HTERT RPE-1 (cell line): ENCODE measurements around the gene USP34.
"Not testable (repeated sequence)": the region's sequence is repeated elsewhere in the genome, so short reads cannot be mapped to it uniquely, and the experiment has no call there.

ENCODE experiments used
- in situ Hi-C: fragments of 300-500 bp; cut with MboI; formaldehyde crosslinking; loops from 4 replicates; pipeline ENCODE4 v1.14.3; 2020; ENCODE audit warnings: low sequenced_read_pairs

The USP34 gene

DNA sequence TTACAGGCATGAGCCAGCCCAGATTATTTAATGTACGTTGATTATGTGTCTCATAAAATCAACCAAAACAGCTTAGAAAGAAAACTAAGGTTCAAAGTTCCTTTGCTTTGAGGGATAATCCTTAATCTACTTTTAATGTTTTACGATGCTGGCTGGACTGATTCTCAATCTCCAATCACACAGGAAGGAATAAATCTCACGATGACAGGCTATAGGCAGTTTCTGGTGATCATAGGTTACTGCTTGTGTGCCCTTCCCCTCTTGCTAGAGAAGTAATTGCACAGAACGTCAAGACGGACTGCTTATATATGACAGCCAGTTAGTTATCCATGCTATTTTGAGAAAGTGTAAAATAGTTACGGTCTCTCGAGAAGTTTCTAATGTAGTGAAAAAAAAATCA lies 265.8 kb downstream of the USP34 start:
- in situ Hi-C loops: no loop called here

GRCh38 chr2:61196671-61197070 lies 274.2 kb downstream of the USP34 start:
- in situ Hi-C loops: no loop called here

- in situ Hi-C loops: not testable (repeated sequence)
Observed at GRCh38 chr2:61194646-61195045, 276.2 kb downstream of the USP34 start.

DNA sequence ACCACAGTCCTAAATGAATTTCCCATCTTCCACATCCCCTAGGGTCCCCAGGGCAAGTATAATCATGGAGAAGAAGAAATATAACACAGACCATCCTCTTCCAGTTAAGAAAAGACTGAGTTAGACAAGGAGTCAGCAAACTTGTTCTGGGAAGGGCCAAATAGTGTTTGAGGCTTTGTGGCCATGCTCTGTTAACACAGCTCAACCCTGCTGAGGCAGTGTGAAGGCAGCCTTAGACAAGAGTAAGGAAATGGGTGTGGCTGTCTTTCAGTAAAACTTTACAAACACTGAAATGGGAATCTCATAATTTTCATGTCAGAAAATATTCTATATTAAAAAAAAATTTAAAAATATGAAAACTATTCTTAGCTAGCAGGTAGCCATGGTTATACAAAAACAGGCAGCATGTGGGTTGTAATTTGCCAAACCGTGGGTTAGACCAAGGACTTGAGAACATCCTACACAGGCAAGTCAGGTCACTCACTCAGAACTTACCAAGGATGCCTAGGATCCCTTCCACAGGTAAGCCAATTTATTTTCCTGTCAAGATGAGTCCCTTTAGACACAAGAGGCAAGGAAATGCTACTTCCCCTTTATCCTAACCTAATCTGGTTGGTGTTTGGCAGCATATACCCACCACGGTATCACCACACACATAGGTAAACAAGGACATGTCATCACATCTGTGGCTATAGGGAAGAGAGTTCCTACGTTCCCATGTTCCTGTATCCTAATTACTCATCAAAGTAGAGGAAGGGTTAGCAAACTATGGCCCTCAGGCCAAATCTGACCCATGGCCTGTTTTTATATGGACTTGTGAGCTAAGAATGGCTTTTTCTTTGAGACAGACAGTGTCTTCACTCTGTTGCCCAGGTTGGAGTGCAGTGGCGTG lies 277.0 kb downstream of the USP34 start:
- in situ Hi-C loops: no loop called here

DNA sequence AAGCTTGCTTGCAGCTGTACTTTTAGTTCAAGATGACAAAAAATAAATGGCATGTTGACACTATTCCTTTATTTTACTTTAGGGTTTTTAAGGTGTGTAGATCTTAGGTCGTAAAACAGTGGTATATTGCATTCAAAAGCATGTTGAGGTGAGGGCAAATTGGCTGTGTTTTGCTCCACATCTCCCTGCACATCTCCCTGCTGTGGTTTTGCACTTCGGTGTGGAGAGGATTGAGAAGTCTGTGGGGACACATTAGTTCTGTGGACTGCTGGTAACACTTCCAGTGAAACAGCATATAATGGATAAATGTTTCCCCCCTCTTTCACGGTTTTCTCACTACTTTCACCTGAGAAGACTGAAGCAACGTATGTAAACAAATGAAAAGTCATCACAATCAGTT lies 283.8 kb downstream of the USP34 start:
- in situ Hi-C loops: no loop called here

DNA sequence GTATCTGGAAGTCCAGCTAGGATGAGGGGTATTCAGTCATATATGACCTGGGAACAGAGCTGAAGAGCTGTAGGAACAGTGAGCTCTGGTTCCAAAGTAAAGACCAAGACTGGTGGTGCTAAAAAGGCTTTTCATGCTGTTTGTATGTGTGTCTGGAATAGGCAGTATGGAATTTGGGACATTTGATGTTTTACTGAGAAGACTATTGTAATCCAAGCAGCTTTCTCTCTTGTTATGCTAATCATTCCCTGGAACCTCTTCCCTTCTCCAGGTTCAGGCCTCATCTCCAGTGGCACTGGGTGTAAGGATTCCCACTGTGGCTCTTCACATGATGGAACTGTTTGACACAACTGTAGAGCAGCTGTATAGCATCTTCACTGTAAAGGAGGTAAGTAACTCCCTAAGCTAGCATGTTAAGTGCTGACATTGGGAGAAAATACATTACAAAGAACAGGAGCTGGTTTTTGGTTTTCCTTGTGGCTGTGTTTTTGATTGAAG lies 285.6 kb downstream of the USP34 start:
- in situ Hi-C loops: no loop called here

- in situ Hi-C loops: no loop called here
Observed at GRCh38 chr2:61184263-61184662, 286.6 kb downstream of the USP34 start.

DNA sequence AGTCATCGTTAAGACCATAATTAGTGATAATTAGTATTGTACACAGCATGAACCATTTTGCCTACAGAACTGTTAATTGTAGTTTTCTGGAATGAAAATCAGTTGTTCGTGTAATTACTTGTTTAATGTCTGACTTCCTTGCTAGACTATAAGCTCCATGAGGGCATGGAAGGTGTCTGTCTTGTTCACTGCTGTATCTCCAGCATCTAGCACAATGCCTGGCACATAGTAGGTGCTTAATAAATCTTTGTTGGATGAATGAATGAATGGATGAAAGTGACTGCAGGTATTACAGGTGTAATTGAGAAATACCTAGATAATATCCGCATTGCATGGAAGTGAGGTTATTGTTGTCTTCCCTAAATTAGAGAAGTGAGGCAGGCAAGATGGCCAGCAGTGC lies 287.1 kb downstream of the USP34 start:
- in situ Hi-C loops: no loop called here

DNA sequence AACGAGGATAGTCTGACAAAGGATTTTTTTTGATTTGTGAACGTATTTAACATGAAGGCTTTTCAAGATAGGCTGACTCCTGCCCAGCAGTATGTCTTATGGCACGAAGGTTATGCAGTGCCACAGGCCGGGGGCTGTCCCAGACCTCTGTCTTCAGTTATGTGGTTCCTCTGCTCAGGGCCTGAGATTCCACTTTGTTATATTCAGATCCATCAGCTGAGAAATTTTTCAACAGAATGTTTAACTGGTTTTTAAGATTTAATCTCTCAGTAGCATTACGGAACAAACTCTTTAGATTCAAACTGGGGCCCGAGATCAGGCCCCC lies 288.9 kb downstream of the USP34 start:
- in situ Hi-C loops: no loop called here

DNA sequence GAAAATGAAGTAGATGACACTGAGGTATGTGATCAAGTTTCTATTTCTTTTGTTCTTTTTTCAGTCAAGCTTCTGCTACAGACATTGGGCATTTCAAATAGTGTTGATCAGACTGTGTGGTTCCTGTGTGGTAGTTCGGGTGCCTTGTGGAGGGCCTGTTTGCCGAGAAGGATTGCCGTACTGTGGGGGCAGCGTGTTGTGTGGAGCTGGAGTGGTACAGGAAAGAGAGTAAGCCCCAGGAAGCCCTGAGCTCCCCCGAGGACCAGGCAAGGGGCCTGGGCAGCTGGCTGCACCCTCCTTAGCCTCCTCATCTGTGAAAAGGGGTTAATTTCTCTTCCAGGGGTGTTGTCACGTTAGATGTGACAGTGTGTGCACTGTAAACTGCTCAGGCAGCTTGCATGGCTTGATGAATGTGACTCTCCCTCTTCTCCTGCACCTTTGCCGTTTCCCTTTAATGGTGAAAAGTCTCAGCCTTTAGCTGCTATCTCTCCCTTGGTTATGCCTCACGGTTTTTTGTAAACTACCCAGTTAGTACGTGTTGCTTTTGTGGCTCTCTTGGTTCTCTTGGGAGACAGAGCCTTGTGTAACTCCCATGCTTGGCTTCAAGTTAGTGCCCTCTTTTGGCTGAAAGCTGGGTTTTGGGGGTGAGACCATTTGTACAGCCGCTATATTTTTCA lies 289.4 kb downstream of the USP34 start:
- in situ Hi-C loops: no loop called here

GRCh38 chr2:61180686-61181085 lies 290.2 kb downstream of the USP34 start:
- in situ Hi-C loops: no loop called here

DNA sequence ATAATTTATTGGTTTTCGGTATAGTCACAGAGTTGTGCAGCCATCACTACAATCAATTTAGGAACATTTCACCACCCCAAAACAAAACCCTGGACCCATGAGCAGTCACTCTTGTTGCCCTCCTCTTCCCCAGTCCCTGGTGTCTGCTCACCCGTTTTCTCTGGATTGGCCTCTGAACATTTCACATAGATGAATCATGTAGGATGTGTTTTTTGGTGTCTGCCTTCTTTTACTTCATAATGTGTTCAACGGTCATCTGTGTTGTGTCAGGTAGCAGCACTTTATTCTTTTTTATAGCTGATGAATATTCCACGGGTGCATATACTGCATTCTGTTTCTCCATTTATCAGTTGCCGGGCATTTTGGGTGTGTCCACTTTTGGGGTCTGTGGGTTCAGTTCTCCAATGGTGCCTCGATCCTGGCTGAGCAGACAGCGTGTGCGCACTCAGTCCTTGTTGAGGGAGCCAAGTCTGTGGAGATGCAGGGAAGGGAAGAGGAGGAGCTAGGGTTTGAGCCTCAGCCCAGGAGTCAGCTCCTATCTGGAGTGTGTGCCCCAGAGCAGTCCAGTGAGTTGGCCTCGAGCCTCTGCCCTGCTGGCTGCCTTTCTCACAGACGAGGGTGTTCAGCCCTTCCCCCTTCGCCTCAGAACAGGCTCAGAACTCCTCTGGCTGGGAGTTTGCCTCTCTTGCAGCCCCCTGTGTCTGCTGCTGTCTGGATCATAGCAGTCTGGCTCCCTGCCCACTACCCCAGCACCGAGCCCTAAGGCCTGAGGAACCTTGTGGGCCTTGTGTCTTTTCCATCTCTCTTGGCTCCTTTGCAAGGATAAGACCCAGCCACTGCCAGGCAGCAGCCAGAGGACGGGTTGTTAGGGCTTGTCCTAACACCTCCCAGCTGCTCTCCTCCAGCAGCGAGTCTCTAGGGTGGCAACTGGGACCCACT lies 290.9 kb downstream of the USP34 start:
- in situ Hi-C loops: no loop called here

DNA sequence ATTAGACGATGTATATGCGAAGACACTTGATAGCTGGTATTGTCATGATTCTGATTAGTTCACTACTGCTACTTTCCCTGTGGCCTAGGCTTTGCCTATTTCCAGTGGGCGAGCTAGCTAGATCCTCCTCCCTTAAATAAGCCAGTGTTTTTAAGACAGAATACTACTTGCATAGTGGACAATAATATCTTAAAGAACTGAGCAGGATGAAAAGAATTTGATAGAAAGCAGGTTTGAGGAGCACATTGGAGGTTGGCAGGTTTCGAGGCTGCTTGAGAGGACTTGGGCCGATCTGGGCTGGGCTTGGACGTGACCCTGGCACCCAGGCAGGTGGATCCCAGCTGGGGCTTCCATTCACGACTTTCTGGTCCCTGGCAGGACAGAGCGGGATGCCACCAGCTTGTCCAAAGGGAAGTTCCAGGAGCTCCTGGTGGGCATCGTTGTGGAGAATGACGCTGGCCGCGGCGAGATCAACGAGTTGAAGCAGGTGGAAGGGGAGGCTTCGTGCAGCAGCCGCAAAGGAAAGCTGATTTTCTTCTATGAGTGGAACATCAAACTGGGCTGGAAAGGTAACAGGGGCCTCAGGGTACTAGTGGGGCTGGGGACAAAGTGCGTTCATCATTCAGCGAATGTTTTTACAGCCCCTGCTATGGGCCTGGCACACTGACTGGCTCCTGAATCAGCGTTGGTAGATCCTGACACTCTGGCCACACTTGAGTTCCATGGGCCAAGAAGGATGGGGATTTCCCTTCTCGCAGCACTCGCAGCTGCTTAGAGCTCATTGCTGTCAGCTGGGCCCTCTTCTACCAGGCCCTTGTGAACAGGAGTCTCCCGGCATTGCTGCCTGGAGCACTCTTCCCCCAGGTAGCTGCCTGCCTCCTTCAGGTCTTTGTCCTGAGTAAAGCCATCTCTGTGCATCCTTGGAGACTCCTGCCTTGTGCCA lies 292.0 kb downstream of the USP34 start:
- in situ Hi-C loops: no loop called here

DNA sequence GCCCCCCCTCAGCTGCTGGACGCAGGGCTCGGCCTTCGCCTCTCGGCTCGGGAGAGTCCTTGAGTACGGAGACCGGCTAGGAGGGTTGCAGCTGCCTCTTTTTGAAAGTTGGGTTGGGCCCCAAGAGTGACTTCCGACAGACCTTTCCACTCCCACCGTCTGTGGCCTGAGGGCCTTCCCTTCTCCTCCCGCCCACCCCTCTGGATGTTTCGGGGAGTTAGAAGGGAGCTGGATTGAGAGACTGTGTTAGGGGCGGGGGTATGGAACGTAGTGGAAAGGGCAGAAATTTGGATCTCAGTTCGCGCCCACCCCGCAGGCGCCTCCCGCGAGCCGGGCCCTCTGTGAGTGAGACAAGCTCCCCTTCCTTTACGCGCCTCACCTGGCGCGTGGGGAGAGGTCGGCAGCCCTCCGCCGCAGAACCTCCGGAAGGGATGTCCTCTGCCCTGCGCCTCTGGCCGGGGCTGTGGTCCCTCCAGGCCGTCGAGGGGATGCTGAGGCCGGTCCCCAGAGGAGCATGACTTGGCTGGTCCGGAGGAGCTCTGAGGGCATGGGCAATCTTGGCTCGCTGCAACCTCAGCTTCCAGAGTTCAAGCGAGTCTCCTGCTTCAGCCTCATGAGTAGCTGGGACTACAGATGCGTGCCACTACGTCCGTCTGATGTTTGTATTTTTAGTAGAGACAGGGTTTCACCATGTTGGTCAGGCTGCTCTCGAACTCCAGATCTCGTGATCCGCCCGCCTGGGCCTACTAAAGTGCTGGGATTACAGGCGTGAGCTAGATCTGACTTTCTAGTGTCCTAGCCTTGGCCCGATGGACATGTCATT lies 292.9 kb downstream of the USP34 start:
- in situ Hi-C loops: no loop called here

DNA sequence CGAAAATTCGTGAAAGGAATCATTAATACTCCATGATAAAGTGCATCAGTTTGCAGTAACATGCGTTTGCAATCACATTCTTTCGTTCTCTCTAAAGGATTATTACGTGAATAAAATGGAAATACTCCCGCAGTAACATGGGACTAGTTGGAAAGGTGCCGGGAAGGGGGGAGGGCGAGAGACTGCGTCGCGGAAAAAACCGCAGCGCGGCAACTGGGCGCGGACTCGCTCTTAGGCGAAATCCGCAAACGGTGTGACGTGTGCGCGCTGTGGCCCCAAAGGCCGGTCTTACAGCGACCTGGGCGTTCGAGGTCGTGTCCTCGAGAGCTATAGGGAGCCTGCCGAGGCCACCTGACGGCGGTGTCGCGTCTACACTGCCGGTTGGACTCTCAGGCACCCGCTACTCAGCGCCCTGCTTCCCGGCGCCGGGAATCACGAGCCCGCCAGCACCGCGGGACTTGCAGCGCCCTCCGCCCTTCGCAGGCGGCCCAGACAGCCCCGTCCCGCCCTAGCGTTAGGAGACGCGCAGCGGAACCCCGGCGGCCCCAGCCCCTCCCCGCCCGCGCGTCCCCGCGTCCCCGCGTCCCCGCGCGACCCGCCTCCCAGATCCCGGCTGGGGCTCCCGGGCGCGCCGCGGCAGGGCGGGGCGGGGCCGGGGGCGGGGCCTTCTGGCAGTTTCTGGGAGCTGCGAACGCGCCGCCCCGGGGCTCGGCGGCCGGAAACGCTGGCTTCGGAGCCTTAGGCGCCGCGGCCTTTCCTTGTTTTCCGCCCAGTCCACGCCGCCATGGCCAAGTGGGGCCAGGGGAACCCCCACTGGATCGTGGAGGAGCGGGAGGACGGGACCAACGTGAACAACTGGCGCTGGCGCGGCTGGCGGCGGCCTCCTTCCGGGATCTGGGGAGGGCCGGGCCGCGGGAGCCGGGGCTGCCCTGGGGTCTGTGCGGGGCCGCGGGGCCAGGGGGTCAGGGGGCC lies 293.8 kb downstream of the USP34 start:
- in situ Hi-C loops: no loop called here

DNA sequence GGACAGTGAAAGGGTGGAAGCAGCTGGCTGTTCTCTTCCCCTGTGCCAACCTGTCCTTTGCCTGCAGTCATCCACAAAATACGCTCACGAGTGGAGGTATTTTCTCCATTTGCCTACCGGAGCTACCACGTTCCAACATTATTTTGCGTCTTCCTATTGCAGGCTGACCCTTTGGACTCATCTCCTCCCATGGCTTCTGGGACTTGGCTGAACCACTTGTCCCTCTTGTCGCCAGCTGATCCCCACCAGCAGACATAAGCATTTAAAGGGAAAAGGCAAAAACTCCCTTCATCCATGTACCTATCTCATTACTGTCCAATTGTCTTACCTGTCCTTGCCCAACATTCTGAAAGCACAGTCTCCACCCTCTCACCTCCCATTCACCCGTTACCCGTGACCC lies 295.9 kb downstream of the USP34 start:
- in situ Hi-C loops: no loop called here

- in situ Hi-C loops: no loop called here
Observed at GRCh38 chr2:61173116-61173515, 297.8 kb downstream of the USP34 start.

GRCh38 chr2:61172671-61173070 lies 298.2 kb downstream of the USP34 start:
- in situ Hi-C loops: no loop called here
